ENCODE data around the gene FOXP1.

GRCh38 chr3:71585131-71585530 is 1.6 kb upstream of the FOXP1 start:
- TF ChIP-seq E2F1 (CRISPR knock-in tag; IDR thresholded peaks at IDR 0.05) (no peak), ARNTL (CRISPR knock-in tag; IDR thresholded peaks at IDR 0.05) (no peak), YY1 (IDR thresholded peaks at IDR 0.05; ENCODE audit: insufficient read depth, insufficient replicate concordance, low read depth, low read length) (no peak), POLR2A (IDR thresholded peaks at IDR 0.05; ENCODE audit: insufficient read depth in 1 of 2, low read depth in 2 of 2, low read length in 2 of 2) (no peak), ZNF17 (CRISPR knock-in tag; IDR thresholded peaks at IDR 0.05) (no peak), ZNF619 (CRISPR knock-in tag; IDR thresholded peaks at IDR 0.05) (no peak)
